A549 (cell line): ENCODE results near the gene CRYM.

Experiments used
- BHLHE40 ChIP-seq: IDR thresholded peaks from 2 replicates; pipeline ENCODE4 v1.6.1; 2012; ENCODE audit warnings: low read depth, low read length, inconsistent platforms
- CEBPB ChIP-seq, 2 experiments: fragments of >200 bp in 1 of 2; sonication (Bioruptor Twin) in 1 of 2; formaldehyde crosslinking in 1 of 2; IDR thresholded peaks; 2 replicates each; pipeline ENCODE4 v1.6.1; 2012 to 2016
- CTCF ChIP-seq: fragments of >200 bp; sonication (Bioruptor Twin); formaldehyde crosslinking; IDR thresholded peaks from 3 replicates; pipeline ENCODE4 v1.5.1; 2016
- HDAC2 ChIP-seq: fragments of 200-600 bp; sonication (generic); IDR thresholded peaks from 2 replicates; pipeline ENCODE4 v1.6.1; 2016
- JUN ChIP-seq, 2 experiments: fragments of >200 bp; sonication (Bioruptor Twin); formaldehyde crosslinking; IDR thresholded peaks; 2 replicates in 1 of 2; 3 replicates in 1 of 2; pipeline ENCODE4 v1.6.1; 2016 to 2017
- POLR2A ChIP-seq: IDR thresholded peaks from 2 replicates; pipeline ENCODE4 v1.6.1; 2012; ENCODE audit warnings: mild to moderate bottlenecking, low read length
- SMC3 ChIP-seq: fragments of >200 bp; sonication (Bioruptor Twin); formaldehyde crosslinking; IDR thresholded peaks from 3 replicates; pipeline ENCODE4 v1.6.1; 2018; ENCODE audit warnings: inconsistent platforms

GRCh38 chr16:21267298-21267697 is 10.8 kb downstream of the CRYM start:
- no peak for TF ChIP-seq JUN (IDR thresholded peaks at IDR 0.05)
- no peak for TF ChIP-seq CTCF
- no peak for TF ChIP-seq SMC3
- no peak for TF ChIP-seq CEBPB (IDR thresholded peaks at IDR 0.05)
- no peak for TF ChIP-seq HDAC2
- no peak for TF ChIP-seq POLR2A
- no peak for TF ChIP-seq BHLHE40
